CD14-positive monocyte (primary cell): ENCODE data around the gene PRR13. TPM values are rescaled to one million over a fixed set of nuclear protein-coding genes. Genes with fewer than 3 reads are reported as not detected.
"Not testable (repeated sequence)": the region's sequence is repeated elsewhere in the genome, so short reads cannot be mapped to it uniquely, and the experiment has no call there.

ENCODE experiments used
- DNase-seq, 3 donors: peaks; one replicate each; pipeline ENCODE4 v3.0.0-alpha.2; 2011 to 2022
- H2AFZ ChIP-seq: 2 replicates; pipeline ENCODE4 v1.6.0; 2012; ENCODE audit warnings: mild to moderate bottlenecking, low read depth, low read length, inconsistent platforms; ENCODE audit not compliant: insufficient read depth, poor library complexity, severe bottlenecking
- H3K27ac ChIP-seq, 2 donors: 1 replicate in 1 of 2; 2 replicates in 1 of 2; pipeline ENCODE4 v1.5.1; 2012 to 2013; ENCODE audit warnings: low read length in 2 of 2, control low read depth in 1 of 2, inconsistent platforms in 1 of 2, low read depth in 1 of 2, mild to moderate bottlenecking in 1 of 2
- H3K27me3 ChIP-seq, 2 donors: one replicate each; pipeline versions ENCODE4 v1.6.0 to v1.6.1; 2011 to 2013; ENCODE audit warnings: low read length in 2 of 2; ENCODE audit not compliant: control insufficient read depth in 2 of 2, insufficient read depth in 2 of 2
- H3K36me3 ChIP-seq, 2 donors: replicated peaks in 1 of 2; 1 replicate in 1 of 2; 2 replicates in 1 of 2; pipeline versions ENCODE4 v1.5.1 to v1.6.1; 2012 to 2013; ENCODE audit warnings: low read length in 2 of 2, control low read depth in 1 of 2, inconsistent platforms in 1 of 2, mild to moderate bottlenecking in 1 of 2; ENCODE audit not compliant: insufficient read depth in 2 of 2, control insufficient read depth in 1 of 2
- H3K4me1 ChIP-seq, 2 donors: 1 replicate in 1 of 2; 2 replicates in 1 of 2; pipeline versions ENCODE4 v1.5.1 to v1.6.1; 2012 to 2013; ENCODE audit warnings: low read length in 2 of 2, control low read depth in 1 of 2, inconsistent platforms in 1 of 2, mild to moderate bottlenecking in 1 of 2, moderate library complexity in 1 of 2; ENCODE audit not compliant: insufficient read depth in 2 of 2, control insufficient read depth in 1 of 2
- H3K4me2 ChIP-seq: replicated peaks from 2 replicates; pipeline ENCODE3; 2012; ENCODE audit warnings: low read length, moderate library complexity, mild to moderate bottlenecking; ENCODE audit not compliant: poor library complexity, severe bottlenecking; ENCODE audit errors: extremely low read depth
- H3K4me3 ChIP-seq, 3 experiments: fragments of 200-600 bp in 1 of 3; sonication (generic) in 1 of 3; replicated peaks in 1 of 3; 1 replicate in 2 of 3; 2 replicates in 1 of 3; pipeline ENCODE4 v1.5.1; 2011 to 2013; ENCODE audit warnings: low read length in 3 of 3, mild to moderate bottlenecking in 3 of 3, control low read depth in 2 of 3, low read depth in 2 of 3, inconsistent platforms in 1 of 3, moderate library complexity in 1 of 3
- H3K79me2 ChIP-seq: 2 replicates; pipeline ENCODE4 v1.6.0; 2012; ENCODE audit warnings: mild to moderate bottlenecking, control low read depth, inconsistent platforms, low read length, moderate library complexity; ENCODE audit not compliant: insufficient read depth
- H3K9ac ChIP-seq: 2 replicates; pipeline ENCODE4 v1.6.0; 2017; ENCODE audit warnings: low read length, mild to moderate bottlenecking; ENCODE audit not compliant: insufficient read depth, poor library complexity, severe bottlenecking
- H3K9me3 ChIP-seq, 2 donors: replicated peaks in 1 of 2; 1 replicate in 1 of 2; 2 replicates in 1 of 2; pipeline versions ENCODE4 v1.5.1 to v1.6.1; 2012 to 2013; ENCODE audit warnings: low read length in 2 of 2, control low read depth in 1 of 2; ENCODE audit not compliant: control insufficient read depth in 1 of 2, insufficient read depth in 1 of 2
- H4K20me1 ChIP-seq: 2 replicates; pipeline ENCODE4 v1.6.0; 2012; ENCODE audit warnings: mild to moderate bottlenecking, low read length, control low read depth, moderate library complexity; ENCODE audit not compliant: insufficient read depth
- H3K27ac Mint-ChIP-seq, 7 donors: one replicate each; pipeline ENCODE4 v1.8.0; 2020; ENCODE audit warnings: mild to moderate bottlenecking in 7 of 7, mixed read lengths in 7 of 7, moderate library complexity in 6 of 7, inconsistent platforms in 2 of 7
- H3K27me3 Mint-ChIP-seq, 3 donors: one replicate each; pipeline ENCODE4 v1.8.0; 2021 to 2022; ENCODE audit warnings: low read depth in 3 of 3, mild to moderate bottlenecking in 3 of 3, mixed read lengths in 3 of 3, moderate library complexity in 3 of 3, inconsistent platforms in 1 of 3
- H3K36me3 Mint-ChIP-seq, 2 donors: one replicate each; pipeline ENCODE4 v1.8.0; 2020; ENCODE audit warnings: mixed read lengths in 2 of 2, inconsistent platforms in 1 of 2, mild to moderate bottlenecking in 1 of 2
- H3K4me1 Mint-ChIP-seq: one replicate; pipeline ENCODE4 v1.8.0; 2020; ENCODE audit warnings: mild to moderate bottlenecking, mixed read lengths
- H3K4me3 Mint-ChIP-seq, 2 donors: one replicate each; pipeline ENCODE4 v1.8.0; 2020; ENCODE audit warnings: mild to moderate bottlenecking in 2 of 2, mixed read lengths in 2 of 2, moderate library complexity in 1 of 2
- H3K9me3 Mint-ChIP-seq, 7 donors: one replicate each; pipeline ENCODE4 v1.8.0; 2020 to 2022; ENCODE audit warnings: mixed read lengths in 7 of 7, mild to moderate bottlenecking in 6 of 7, moderate library complexity in 6 of 7, inconsistent platforms in 2 of 7
- CTCF ChIP-seq: fragments of 200-600 bp; IDR thresholded peaks from one replicate; pipeline ENCODE4 v1.8.0; 2022; ENCODE audit warnings: antibody characterized with exemption, mild to moderate bottlenecking
- WGBS: methylation state at CpG from one replicate; pipeline ENCODE4 v1.1.5; 2013; ENCODE audit warnings: missing lambda C conversion rate; ENCODE audit not compliant: insufficient coverage; 5-methylcytosine and 5-hydroxymethylcytosine counted together
- intact Hi-C, 2 donors: fragments of 100-400 bp; cut with micrococcal nuclease; formaldehyde crosslinking; loops; one replicate each; pipeline versions ENCODE4 v1.15.0 to v1.15.1; 2023
- polyA plus RNA-seq, 3 donors: library from polyadenylated mRNA; depleted of rRNA in 1 of 3; unstranded in 2 of 3; stranded (reverse) in 1 of 3; fragments of 300-500 nt in 2 of 3; fragments of >200 nt in 1 of 3; fragmentation: Illumina TruSeq in 2 of 3; gene quantifications; 1 replicate in 2 of 3; 2 replicates in 1 of 3; pipeline ENCODE4 v1.2.3, GENCODE V29; 2012 to 2021

PRR13 gene
- polyA plus RNA-seq, 3 donors: 172 to 670 (median 591) TPM

- no peaks in the 10 kb centered on the region for H3K9me3 Mint-ChIP-seq
- Histone ChIP-seq H4K20me1 (peaks cover 50% of the 10 kb centered on the region), H3K9ac (no peak overlapping the region), H3K27ac (no peak overlapping the region), H3K27me3 (no peaks in the 10 kb centered on the region), H3K79me2 (no peaks in the 10 kb centered on the region), H3K9me3 (no peaks in the 10 kb centered on the region), H3K4me1 (peaks cover 17 to 20% of the 10 kb centered on the region in 2 donors), H3K4me3 (no peak overlapping the region), H3K4me2 (no peak overlapping the region), H3K36me3 (peaks cover 40 to 56% of the 10 kb centered on the region in 2 donors), H2AFZ (no peak overlapping the region)
- no peak for TF ChIP-seq CTCF
- peaks cover 42% of the 10 kb centered on the region for H3K4me1 Mint-ChIP-seq
- no CpG with 5 or more reads among the region's 3 CpGs for WGBS
- H3K4me3 Mint-ChIP-seq: no peak overlapping the region
- DNase-seq: no peak
- peaks cover 50 to 59% of the 10 kb centered on the region in 2 donors for H3K36me3 Mint-ChIP-seq
- H3K27ac Mint-ChIP-seq: peak overlapping the region in 1 of 7 donors; percentile 61
- peaks cover 0 to 1% (median 0%) of the 10 kb centered on the region in 3 donors for H3K27me3 Mint-ChIP-seq
- intact Hi-C loops: no loop called here
These were observed 27.9 kb upstream of the PRR13 start for GRCh38 chr12:53413485-53414204.

- Mint-ChIP-seq H3K27ac (peak overlapping the region in 5 of 7 donors; percentile 8 to 55 (median 31)), H3K9me3 (no peaks in the 10 kb centered on the region), H3K4me1 (peaks cover 45% of the 10 kb centered on the region), H3K36me3 (peaks cover 38 to 47% of the 10 kb centered on the region in 2 donors), H3K4me3 (no peak overlapping the region), H3K27me3 (peaks cover 0 to 1% (median 1%) of the 10 kb centered on the region in 3 donors)
- H4K20me1 ChIP-seq: peaks cover 40% of the 10 kb centered on the region
- no peaks in the 10 kb centered on the region for H3K9me3 ChIP-seq
- no peak for DNase-seq
- H3K9ac ChIP-seq: no peak overlapping the region
- H3K4me1 ChIP-seq: peaks cover 17 to 20% of the 10 kb centered on the region in 2 donors
- H3K79me2 ChIP-seq: no peaks in the 10 kb centered on the region
- H3K4me3 ChIP-seq: no peak overlapping the region
- intact Hi-C loops: no loop called here
- H3K27ac ChIP-seq: peak overlapping the region in 1 of 2 donors; percentile 12
- H3K4me2 ChIP-seq: no peak overlapping the region
- no peak for TF ChIP-seq CTCF
- WGBS: no CpG with 5 or more reads among the region's 3 CpGs
- H3K27me3 ChIP-seq: no peaks in the 10 kb centered on the region
- peaks cover 30 to 43% of the 10 kb centered on the region in 2 donors for H3K36me3 ChIP-seq
- no peak overlapping the region for H2AFZ ChIP-seq
These were observed 26.6 kb upstream of the PRR13 start for GRCh38 chr12:53414756-53415417.

GRCh38 chr12:53415752-53416389 lies 25.7 kb upstream of the PRR13 start:
- peak overlapping the region in 1 of 2 donors; percentile 12 for H3K27ac ChIP-seq
- peaks cover 37% of the 10 kb centered on the region for H4K20me1 ChIP-seq
- Mint-ChIP-seq H3K36me3 (peaks cover 31 to 37% of the 10 kb centered on the region in 2 donors), H3K27ac (peak overlapping the region; percentile 1 to 71 (median 55)), H3K4me1 (peaks cover 45% of the 10 kb centered on the region)
- H2AFZ ChIP-seq, intact Hi-C loops, H3K4me3 ChIP-seq, H3K9me3 ChIP-seq, H3K27me3 Mint-ChIP-seq, H3K4me2 ChIP-seq, H3K79me2 ChIP-seq, H3K9me3 Mint-ChIP-seq, H3K9ac ChIP-seq, DNase-seq, H3K4me3 Mint-ChIP-seq, H3K27me3 ChIP-seq: not testable (repeated sequence)
- peaks cover 27 to 34% of the 10 kb centered on the region in 2 donors for H3K36me3 ChIP-seq
- no CpG with 5 or more reads among the region's 2 CpGs for WGBS
- peaks cover 17 to 20% of the 10 kb centered on the region in 2 donors for H3K4me1 ChIP-seq
